ENCODE results near the gene OR1F1.
"Not testable (repeated sequence)": the region's sequence is repeated elsewhere in the genome, so short reads cannot be mapped to it uniquely, and the experiment has no call there.

The OR1F1 gene

GRCh38 chr16:3187798-3188674 is at the start of gene OR1F1:
Gene OR1F1, plus strand, starts transcription at chr16:3188204.
- DNase-seq (ENCODE audit: low read depth in 2 of 2) = no peak

- no peak for DNase-seq (ENCODE audit: low read depth in 2 of 2)
Observed at GRCh38 chr16:3138342-3138741, 49.7 kb upstream of the OR1F1 start.

- DNase-seq (ENCODE audit: low read depth in 2 of 2) = no peak
Observed at GRCh38 chr16:3138823-3139426, 49.1 kb upstream of the OR1F1 start.

DNA sequence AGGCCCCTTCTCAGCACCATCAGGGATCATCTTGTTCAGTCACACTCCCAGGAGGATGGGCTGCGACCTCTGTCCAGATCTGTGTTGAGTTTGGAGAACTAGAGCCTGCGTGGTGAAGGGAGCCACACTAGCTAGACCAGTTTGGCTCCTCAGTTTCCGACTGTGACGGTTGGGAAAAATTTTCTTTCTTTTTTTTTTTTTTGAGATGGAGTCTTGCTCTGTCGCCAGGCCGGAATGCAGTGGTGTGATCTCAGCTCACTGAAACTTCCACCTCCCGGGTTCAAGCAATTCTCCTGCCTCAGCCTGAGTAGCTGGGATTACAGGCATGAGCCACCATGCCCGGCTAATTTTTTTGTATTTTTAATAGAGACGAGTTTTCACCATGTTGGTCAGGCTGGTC is 48.4 kb upstream of the OR1F1 start:
- DNase-seq (ENCODE audit: low read depth in 2 of 2) = not testable (repeated sequence)

DNA sequence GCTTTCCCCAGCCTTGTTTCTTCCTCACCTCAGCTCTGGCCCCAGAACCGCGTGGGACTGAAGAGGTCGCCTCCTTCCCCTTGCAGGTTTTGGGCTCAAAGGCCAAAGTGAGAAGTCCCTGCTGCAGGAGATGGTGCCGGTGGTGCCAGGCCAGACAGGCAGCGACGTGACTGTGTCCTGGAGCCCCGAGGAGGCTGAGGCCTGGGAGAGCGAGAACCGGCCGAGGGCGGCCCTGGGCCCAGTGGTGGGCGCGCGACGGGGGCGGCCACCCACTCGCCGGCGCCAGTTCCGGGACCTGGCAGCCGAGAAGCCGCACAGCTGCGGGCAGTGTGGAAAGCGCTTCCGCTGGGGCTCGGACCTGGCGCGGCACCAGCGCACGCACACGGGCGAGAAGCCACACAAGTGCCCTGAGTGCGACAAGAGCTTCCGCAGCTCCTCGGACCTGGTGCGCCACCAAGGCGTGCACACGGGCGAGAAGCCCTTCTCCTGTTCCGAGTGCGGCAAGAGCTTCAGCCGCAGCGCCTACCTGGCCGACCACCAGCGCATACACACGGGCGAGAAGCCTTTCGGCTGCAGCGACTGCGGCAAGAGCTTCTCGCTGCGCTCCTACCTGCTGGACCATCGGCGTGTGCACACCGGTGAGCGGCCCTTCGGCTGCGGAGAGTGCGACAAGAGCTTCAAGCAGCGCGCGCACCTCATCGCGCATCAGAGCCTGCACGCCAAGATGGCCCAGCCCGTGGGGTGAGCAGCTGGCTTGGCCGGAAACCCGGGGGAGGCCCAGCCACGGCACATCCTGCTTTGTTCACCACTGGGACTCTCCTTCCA is 47.2 kb upstream of the OR1F1 start:
- no peak for DNase-seq (ENCODE audit: low read depth in 2 of 2)

DNA sequence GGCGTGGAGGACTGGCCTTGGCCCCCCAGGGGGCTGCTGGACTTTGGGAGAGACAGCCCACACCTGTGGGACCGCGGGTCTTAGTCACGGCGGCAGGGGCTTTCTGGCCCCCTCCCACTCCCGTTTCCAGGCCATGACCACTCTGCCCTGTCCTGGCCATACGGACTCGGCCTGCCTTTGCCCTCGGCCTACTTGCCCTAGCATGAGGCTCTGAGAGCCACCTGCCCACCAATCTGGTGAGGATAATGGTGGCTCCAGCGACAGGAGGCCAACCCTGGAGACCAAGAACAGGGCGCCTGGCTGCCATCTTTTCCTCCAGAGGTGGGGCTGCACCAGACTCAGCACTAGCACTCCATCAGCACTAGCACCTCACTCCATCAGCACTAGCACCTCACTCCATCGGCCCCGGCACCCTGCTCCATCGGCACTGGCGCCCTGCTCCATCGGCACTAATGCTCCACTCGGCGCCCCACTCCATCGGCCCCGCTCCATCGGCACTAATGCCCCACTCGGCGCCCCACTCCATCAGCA is 46.2 kb upstream of the OR1F1 start:
- no peak for DNase-seq (ENCODE audit: low read depth in 2 of 2)

GRCh38 chr16:3142327-3142726 is 45.7 kb upstream of the OR1F1 start:
- DNase-seq (ENCODE audit: low read depth in 2 of 2) = no peak

DNA sequence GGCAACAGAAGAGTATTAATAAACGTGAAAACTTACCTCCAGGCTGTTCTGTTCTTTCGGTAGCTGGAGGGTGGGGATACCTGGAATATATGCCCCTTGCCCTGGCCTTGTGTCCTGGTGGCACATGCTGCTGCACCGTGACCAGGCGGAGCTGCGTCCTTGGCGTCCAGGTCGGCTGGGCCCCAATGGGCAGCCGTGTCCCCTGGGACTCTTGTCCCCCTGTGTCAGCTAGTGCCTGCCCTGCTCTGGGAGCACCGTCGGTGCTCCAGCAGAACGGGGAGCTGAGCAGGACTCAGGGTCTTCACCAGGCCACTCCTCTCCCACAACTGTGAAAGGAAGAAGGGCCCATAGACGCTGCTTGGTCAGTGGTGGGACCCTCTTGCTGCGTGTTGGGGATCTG is 45.2 kb upstream of the OR1F1 start:
- no peak for DNase-seq (ENCODE audit: low read depth in 2 of 2)

- no peak for DNase-seq (ENCODE audit: low read depth in 2 of 2)
Observed at GRCh38 chr16:3143189-3143588, 44.8 kb upstream of the OR1F1 start.

- no peak for DNase-seq (ENCODE audit: low read depth in 2 of 2)
Observed at GRCh38 chr16:3143598-3144320, 44.2 kb upstream of the OR1F1 start.

DNA sequence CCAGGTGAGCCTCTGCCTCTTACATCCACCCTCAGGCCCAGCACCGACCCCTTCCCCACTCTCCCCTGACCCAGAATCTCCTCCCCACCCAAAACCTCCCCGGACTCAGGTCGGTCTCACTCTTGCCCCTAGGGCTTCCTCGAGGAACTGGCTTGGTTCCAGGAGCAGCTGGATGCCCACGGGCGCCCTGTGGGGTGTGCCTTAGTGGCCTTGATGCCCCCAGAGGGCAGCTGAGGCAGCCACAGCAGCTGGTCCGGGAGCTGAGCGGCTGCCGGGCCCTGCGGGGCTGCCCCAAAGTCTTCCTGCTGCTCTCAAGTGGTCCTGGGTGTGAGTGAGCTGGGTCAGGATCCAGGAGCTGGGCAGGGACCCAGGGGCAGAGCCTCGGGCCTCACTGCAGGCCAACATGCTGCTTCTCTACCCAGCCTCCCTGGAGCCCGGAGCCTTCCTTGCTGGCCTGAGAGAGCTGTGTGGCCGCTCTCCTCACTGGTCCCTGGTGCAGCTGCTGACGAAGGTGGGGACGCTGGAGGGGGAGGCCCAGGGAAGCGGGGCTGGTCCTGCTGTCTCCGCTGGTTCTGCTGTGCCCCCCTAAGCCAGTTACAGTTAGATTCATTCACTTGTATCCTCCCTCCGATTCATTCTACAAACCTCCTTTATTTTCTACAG is 43.6 kb upstream of the OR1F1 start:
- DNase-seq (ENCODE audit: low read depth in 2 of 2) = no peak

DNA sequence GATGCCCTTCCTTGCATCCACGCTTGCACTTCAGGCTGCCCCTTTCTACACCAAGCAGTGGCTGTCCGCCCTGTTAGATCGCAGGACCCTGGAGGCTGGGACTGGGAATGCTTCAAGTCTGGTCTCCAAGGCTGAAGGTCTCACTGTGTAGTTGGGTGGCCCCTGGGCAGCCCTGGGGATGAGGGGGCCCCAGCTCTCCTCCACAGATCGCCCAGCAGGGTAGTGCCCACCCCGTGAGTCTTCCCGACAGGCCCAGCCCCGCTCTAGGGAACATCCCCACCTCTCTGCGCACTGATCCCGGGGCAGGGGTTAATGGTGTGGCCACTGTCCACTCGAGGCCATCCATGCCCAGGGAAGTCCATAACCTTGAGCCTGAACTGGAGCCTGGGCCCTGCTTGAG is 42.9 kb upstream of the OR1F1 start:
- DNase-seq (ENCODE audit: low read depth in 2 of 2) = no peak

- no peak for DNase-seq (ENCODE audit: low read depth in 2 of 2)
Observed at GRCh38 chr16:3145660-3146059, 42.3 kb upstream of the OR1F1 start.

DNA sequence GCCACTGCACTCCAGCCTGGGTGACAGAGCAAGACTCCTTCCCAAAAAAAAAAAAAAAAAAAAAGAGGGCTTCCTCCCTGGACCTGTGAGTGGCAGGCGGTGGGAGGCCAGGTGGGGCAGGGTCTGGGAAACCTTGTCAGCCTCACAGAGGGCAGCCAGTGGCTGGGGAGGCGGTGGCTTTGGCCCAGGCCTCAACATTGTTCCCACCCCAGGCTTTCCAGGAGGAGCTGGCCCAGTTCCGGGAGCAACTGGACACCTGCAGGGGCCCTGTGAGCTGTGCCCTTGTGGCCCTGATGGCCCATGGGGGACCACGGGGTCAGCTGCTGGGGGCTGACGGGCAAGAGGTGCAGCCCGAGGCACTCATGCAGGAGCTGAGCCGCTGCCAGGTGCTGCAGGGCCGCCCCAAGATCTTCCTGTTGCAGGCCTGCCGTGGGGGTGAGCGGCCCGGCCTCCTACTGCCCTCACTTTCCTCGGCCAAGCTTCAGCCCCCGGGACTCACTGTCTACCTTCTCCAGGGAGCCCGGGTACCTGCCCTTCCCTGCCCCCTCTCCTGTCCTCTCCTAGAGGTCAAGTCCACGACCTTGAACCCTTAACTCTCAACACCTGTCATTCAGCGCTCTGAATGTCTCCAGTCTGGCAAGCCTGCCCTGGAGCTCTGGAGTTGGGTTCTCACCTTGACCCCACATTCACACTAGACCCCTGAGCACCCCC is 40.8 kb upstream of the OR1F1 start:
- no peak for DNase-seq (ENCODE audit: low read depth in 2 of 2)

DNA sequence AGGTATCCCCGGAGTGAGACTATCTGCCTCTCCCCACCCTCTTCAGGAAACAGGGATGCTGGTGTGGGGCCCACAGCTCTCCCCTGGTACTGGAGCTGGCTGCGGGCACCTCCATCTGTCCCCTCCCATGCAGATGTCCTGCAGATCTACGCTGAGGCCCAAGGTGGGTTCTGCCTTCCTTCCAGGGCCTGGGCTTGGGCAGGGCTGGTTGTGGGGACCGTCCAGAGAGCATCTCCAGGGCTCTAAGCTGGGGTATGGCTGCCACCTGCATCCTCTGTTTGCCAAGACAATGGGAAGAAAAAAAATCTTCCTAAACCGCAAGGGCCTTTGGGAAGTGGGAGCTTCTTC is 40.3 kb upstream of the OR1F1 start:
- no peak for DNase-seq (ENCODE audit: low read depth in 2 of 2)

DNA sequence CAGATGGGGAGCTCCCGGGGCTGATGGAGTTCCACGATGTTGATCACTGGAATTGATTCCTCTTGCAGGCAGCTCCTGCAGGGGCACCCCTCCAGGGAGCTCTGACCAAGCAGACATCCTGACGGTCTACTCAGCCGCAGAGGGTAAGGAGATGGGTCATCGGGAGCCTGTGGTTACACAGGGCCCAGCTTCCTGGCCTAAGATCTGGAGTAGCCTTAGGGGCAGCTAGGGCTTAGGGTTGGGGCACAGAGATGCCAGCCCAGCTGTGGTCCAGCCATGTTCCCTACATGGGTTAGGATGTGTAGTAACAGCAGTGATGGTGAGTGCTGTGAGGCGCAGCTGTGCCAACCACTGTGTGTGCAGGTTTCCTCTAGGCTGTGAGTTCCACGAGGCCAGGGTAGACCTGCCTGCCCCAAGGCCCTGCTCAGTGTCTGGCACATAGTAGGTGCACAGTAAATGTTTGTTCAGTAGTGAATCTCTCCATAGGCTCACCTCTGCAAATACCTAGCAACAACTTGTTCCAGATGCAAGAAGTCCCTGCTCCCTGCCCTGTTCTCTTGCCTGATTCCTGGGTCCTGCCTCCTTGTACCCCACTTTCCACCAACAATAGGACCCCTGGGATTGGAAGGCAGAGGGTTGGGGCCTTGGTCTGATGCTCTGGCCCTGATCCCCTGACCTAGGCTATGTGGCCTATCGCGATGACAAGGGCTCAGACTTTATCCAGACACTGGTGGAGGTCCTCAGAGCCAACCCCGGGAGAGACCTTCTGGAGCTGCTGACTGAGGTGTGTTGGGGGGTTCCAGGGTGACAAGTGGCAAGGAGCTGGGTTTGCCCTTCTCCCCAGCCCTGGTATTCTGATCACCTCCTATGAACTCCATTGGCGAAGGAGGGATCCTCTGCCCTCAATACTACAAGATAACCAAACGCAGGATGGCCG is 39.5 kb upstream of the OR1F1 start:
- DNase-seq (ENCODE audit: low read depth in 2 of 2) = no peak

GRCh38 chr16:3149193-3149530 is 38.8 kb upstream of the OR1F1 start:
- DNase-seq (ENCODE audit: low read depth in 2 of 2) = no peak

GRCh38 chr16:3149630-3150345 is 38.2 kb upstream of the OR1F1 start:
- DNase-seq (ENCODE audit: low read depth in 2 of 2) = no peak

Data from stimulated activated CD4-positive, alpha-beta T cell treated with anti-CD3 and anti-CD28 coated beads, Interleukin-1b, Interleukin-23, amount 100 ng/mL, for 1 hour (primary cell).